Measurements from ENCODE around the gene TNRC6A.

The TNRC6A gene

DNA sequence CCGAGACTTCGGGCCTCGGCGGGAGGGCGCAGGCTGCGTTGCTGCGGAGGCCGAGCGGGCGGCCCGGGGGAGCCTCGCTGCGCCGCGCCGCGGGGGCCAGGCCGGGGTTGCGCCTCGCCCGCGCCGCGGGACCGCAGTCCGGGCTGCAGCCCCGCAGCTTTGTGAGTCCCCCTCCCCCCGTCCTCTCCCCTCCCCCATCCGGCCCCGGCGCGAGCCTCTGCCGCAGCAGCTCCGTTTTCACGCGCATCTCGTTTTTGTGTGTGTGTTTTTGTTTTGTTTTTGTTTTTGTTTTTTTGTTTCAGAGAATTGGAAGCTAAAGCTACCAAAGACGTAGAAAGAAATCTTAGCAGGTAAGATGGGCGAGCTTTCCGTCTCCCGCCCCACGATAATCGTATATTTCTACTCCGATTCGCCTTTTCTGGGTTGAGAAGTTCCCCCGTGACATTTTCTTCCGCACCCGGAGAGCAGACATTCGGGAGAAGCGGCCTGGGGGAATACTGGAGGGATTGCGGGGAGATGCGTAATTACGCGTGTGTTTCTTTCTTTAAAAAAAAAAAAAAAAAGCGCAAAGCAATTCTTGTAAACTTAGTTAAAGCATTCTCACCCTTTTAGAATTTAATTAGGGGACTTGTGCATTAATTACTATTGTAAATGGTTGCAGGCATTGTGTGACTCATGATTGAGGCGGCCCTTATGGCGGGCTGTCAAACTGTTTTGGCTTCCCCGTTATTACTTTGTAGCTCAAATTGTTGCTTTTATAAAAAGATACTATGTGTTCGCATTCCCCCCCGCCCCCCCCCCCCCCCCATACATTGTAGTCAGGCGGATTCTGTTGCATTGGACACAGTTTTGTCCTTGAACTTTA, 732 bp downstream of the TNRC6A start:
- TF ChIP-seq, protein P1, sequence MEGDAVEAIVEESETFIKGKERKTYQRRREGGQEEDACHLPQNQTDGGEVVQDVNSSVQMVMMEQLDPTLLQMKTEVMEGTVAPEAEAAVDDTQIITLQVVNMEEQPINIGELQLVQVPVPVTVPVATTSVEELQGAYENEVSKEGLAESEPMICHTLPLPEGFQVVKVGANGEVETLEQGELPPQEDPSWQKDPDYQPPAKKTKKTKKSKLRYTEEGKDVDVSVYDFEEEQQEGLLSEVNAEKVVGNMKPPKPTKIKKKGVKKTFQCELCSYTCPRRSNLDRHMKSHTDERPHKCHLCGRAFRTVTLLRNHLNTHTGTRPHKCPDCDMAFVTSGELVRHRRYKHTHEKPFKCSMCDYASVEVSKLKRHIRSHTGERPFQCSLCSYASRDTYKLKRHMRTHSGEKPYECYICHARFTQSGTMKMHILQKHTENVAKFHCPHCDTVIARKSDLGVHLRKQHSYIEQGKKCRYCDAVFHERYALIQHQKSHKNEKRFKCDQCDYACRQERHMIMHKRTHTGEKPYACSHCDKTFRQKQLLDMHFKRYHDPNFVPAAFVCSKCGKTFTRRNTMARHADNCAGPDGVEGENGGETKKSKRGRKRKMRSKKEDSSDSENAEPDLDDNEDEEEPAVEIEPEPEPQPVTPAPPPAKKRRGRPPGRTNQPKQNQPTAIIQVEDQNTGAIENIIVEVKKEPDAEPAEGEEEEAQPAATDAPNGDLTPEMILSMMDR (IDR thresholded peaks at IDR 0.05; ENCODE audit: unreplicated experiment in 3 of 3), result no peak
- peak overlapping the region; percentile 94 to 98 (median 97) for H3K27ac Mint-ChIP-seq
- H3K27me3 Mint-ChIP-seq (ENCODE audit: low read depth), result no peaks in the 10 kb centered on the region
- H3K4me3 Mint-ChIP-seq, result peak overlapping the region; percentile 92 to 99 (median 98)
- peaks cover 25% of the 10 kb centered on the region for H3K36me3 Mint-ChIP-seq (ENCODE audit: low read depth)
- no peaks in the 10 kb centered on the region for H3K9me3 Mint-ChIP-seq
- peaks cover 39% of the 10 kb centered on the region for H3K4me1 Mint-ChIP-seq

DNA sequence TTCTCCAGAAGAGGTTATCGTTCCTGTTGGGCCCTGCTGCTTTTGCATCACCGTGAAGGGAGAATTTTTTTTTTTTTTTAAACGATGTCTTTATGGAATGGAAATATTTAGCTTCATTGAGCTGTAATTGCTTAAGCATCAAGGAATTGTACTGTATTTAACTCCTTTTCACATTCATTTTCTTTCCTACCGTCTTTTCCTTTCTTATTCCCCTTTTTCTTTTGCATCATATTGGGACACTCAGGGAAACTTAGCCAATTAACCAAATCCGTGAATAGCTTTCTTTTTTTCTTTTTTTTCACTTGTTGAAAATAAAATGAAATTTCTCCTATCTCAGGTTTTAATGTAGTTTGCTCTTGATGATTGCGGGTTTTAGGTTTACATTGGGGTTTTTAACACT, 1.5 kb downstream of the TNRC6A start:
- H3K4me3 Mint-ChIP-seq, result peak overlapping the region; percentile 92 to 99 (median 98)
- H3K4me1 Mint-ChIP-seq, result peaks cover 39% of the 10 kb centered on the region
- H3K36me3 Mint-ChIP-seq (ENCODE audit: low read depth), result peaks cover 25% of the 10 kb centered on the region
- no peaks in the 10 kb centered on the region for H3K27me3 Mint-ChIP-seq (ENCODE audit: low read depth)
- H3K9me3 Mint-ChIP-seq, result no peaks in the 10 kb centered on the region
- H3K27ac Mint-ChIP-seq, result peak overlapping the region; percentile 94 to 98 (median 95)
- TF ChIP-seq, protein P1 (IDR thresholded peaks at IDR 0.05; ENCODE audit: unreplicated experiment in 3 of 3), result no peak

DNA sequence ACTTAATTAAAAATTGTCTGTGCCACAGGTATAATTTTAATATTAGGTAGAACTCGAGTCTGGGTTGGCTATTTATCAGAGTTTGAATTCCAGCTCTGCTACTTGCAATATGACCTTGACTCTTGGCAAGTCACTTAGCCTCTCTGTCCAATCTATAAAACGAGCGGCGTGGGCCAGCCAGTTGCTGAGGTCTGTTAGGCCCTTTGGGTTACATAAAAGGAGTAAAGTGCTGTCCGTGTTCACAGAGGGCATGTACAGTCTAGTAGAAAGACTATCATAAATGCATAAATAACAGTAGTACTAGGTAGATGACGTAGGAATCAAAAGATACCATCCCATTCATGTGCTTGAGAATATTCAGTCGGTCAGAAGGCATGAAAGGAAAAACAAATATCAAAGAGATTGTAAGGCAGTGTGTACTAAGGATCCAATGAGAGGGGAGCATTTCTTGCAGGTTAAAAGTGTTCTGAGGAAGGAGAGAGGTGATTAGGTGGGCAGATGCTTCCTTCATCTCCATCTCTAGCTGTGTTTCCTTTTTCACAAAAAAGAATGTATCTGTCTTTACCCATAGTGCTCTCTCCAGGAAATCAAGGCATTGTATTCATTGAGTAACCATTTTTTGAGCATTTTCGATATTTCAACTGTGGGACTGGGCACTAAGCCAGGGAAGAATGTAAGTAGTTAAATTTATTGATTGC, 2.4 kb downstream of the TNRC6A start:
- H3K9me3 Mint-ChIP-seq, result no peaks in the 10 kb centered on the region
- H3K4me1 Mint-ChIP-seq, result peaks cover 47% of the 10 kb centered on the region
- peaks cover 28% of the 10 kb centered on the region for H3K36me3 Mint-ChIP-seq (ENCODE audit: low read depth)
- peak overlapping the region; percentile 1 to 94 (median 13) for H3K27ac Mint-ChIP-seq
- no peaks in the 10 kb centered on the region for H3K27me3 Mint-ChIP-seq (ENCODE audit: low read depth)
- H3K4me3 Mint-ChIP-seq, result peak overlapping the region; percentile 92 to 99 (median 98)
- TF ChIP-seq, protein P1 (IDR thresholded peaks at IDR 0.05; ENCODE audit: unreplicated experiment in 3 of 3), result no peak

DNA sequence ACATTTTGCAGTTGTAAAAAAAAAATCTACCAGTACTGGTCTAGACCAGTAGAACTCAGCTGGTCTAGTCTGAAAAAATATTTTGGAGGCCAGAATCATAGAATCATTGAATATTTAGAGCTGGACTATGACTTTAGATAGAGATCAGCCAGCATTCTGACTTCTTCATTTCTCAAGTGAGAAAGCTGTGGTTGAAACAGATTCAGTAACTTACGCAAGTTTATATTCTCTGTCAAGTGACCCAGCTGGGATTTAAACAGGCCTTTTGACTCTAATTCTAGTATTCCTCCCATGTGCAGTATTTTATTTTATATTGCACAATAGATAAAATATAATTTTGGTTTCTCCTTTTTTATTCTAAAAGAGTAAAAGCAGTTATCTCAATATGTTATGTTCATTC, 4.9 kb downstream of the TNRC6A start:
- H3K4me1 Mint-ChIP-seq, result peaks cover 55% of the 10 kb centered on the region
- peaks cover 35% of the 10 kb centered on the region for H3K36me3 Mint-ChIP-seq (ENCODE audit: low read depth)
- H3K4me3 Mint-ChIP-seq, result no peak overlapping the region
- H3K9me3 Mint-ChIP-seq, result no peaks in the 10 kb centered on the region
- H3K27ac Mint-ChIP-seq, result no peak overlapping the region
- no peaks in the 10 kb centered on the region for H3K27me3 Mint-ChIP-seq (ENCODE audit: low read depth)
- TF ChIP-seq, protein P1 (IDR thresholded peaks at IDR 0.05; ENCODE audit: unreplicated experiment in 3 of 3), result no peak

GRCh38 chr16:24736758-24737157, 7.3 kb downstream of the TNRC6A start:
- Mint-ChIP-seq H3K9me3 (no peaks in the 10 kb centered on the region), H3K36me3 (ENCODE audit: low read depth) (peaks cover 39% of the 10 kb centered on the region), H3K4me3 (no peak overlapping the region), H3K27me3 (ENCODE audit: low read depth) (no peaks in the 10 kb centered on the region), H3K4me1 (peaks cover 52% of the 10 kb centered on the region), H3K27ac (peak overlapping the region in 2 of 3 experiments; percentile 46 to 81)
- TF ChIP-seq, protein P1 (IDR thresholded peaks at IDR 0.05; ENCODE audit: unreplicated experiment in 3 of 3), result no peak
